Gastrocnemius medialis (tissue), 4 donors: ENCODE measurements around the gene GNA15. TPM values are rescaled to one million over a fixed set of nuclear protein-coding genes. Genes with fewer than 3 reads are reported as not detected.

Experiments
- ATAC-seq, 2 donors: fragments of 150-250 bp; one replicate each; pipeline ENCODE4 v1.9.1; 2016
- DNase-seq, 2 donors: peaks; one replicate each; pipeline ENCODE4 v3.0.0-alpha.2; 2019
- H3K27ac ChIP-seq, 4 donors: fragments of 200-600 bp; sonication (generic); 1 replicate in 1 of 4; 2 replicates in 3 of 4; pipeline ENCODE4 v1.5.1; 2016 to 2018; ENCODE audit warnings: mild to moderate bottlenecking in 2 of 4, moderate library complexity in 1 of 4
- H3K27me3 ChIP-seq, 3 donors: fragments of 200-600 bp; sonication (generic) in 2 of 3; 1 replicate in 1 of 3; 2 replicates in 2 of 3; pipeline versions ENCODE4 v1.5.1 to v1.6.0; 2016 to 2019; ENCODE audit warnings: mild to moderate bottlenecking in 1 of 3, moderate library complexity in 1 of 3
- H3K36me3 ChIP-seq, 2 donors: fragments of 200-600 bp; sonication (generic) in 1 of 2; one replicate each; pipeline ENCODE4 v1.5.1; 2017 to 2018
- H3K4me1 ChIP-seq, 2 donors: fragments of 200-600 bp; sonication (generic) in 1 of 2; one replicate each; pipeline ENCODE4 v1.5.1; 2016 to 2017; ENCODE audit warnings: mild to moderate bottlenecking in 2 of 2
- H3K4me3 ChIP-seq, 4 donors: fragments of 200-600 bp; sonication (generic) in 3 of 4; 1 replicate in 1 of 4; 2 replicates in 3 of 4; pipeline ENCODE4 v1.5.1; 2016 to 2019; ENCODE audit warnings: mild to moderate bottlenecking in 2 of 4
- H3K9me3 ChIP-seq, 3 donors: fragments of 200-600 bp; sonication (generic) in 2 of 3; 1 replicate in 1 of 3; 2 replicates in 2 of 3; pipeline ENCODE4 v1.5.1; 2016 to 2019
- CTCF ChIP-seq, 5 experiments: fragments of 450-650 bp in 3 of 5; fragments of 200-600 bp in 2 of 5; sonication (generic) in 2 of 5; IDR thresholded peaks in 4 of 5; conservative IDR thresholded peaks in 1 of 5; 1 replicate in 4 of 5; 2 replicates in 1 of 5; pipeline ENCODE4 v1.5.1; 2016 to 2019; ENCODE audit warnings: antibody characterized with exemption in 5 of 5, mild to moderate bottlenecking in 3 of 5, moderate library complexity in 3 of 5
- POLR2A ChIP-seq, 2 donors: fragments of 450-650 bp; IDR thresholded peaks; one replicate each; pipeline ENCODE4 v1.6.1; 2017; ENCODE audit warnings: antibody characterized with exemption in 2 of 2, mild to moderate bottlenecking in 2 of 2, moderate library complexity in 2 of 2
- in situ Hi-C, 4 donors: fragments of 200-750 bp; cut with MboI; loops; one replicate each; pipeline versions ENCODE4 v1.15.0 to v1.8.0; 2017; ENCODE audit warnings: low sequenced_read_pairs in 4 of 4
- intact Hi-C: fragments of 100-400 bp; cut with DNase I; formaldehyde crosslinking; loops from one replicate; pipeline ENCODE4 v1.15.1; 2023; ENCODE audit warnings: low total_unique reads
- total RNA-seq, 4 donors: library from RNA; depleted of rRNA; stranded (reverse); fragments of >200 nt; gene quantifications; one replicate each; pipeline versions ENCODE4 v1.1.0 to v1.2.3, GENCODE V29; 2016

The GNA15 gene
- total RNA-seq, 4 donors from 2014 or later, result 0.51 to 1.2 (median 0.81) TPM

- intact Hi-C loops, result no loop called here
Observed at GRCh38 chr19:3114018-3114726, 21.7 kb upstream of the GNA15 start.

GRCh38 chr19:3114811-3115210 is 21.0 kb upstream of the GNA15 start:
- ATAC-seq (no peak), DNase-seq (no peak)
- Histone ChIP-seq H3K27ac (no peak overlapping the region), H3K4me1 (no peaks in the 10 kb centered on the region), H3K36me3 (peaks cover 0 to 22% of the 10 kb centered on the region in 2 donors), H3K4me3 (no peak overlapping the region), H3K9me3 (no peaks in the 10 kb centered on the region), H3K27me3 (no peaks in the 10 kb centered on the region)
- intact Hi-C loops (no loop called here), in situ Hi-C loops (no loop called here)
- TF ChIP-seq POLR2A (IDR thresholded peaks at IDR 0.05), result no peak

More at GRCh38 chr19:3114018-3114726, 21.7 kb upstream of the GNA15 start:
- H3K27me3 ChIP-seq, result no peaks in the 10 kb centered on the region
- no peak overlapping the region for H3K27ac ChIP-seq
- ATAC-seq, result no peak
- no peak for TF ChIP-seq CTCF (IDR thresholded peaks at IDR 0.05 in 4 of 5, conservative IDR thresholded peaks at IDR 0.05 in 1 of 5)
- TF ChIP-seq POLR2A (IDR thresholded peaks at IDR 0.05), result no peak
- in situ Hi-C loops, result no loop called here
- peaks cover 0 to 17% of the 10 kb centered on the region in 2 donors for H3K36me3 ChIP-seq
- DNase-seq, result no peak
- no peaks in the 10 kb centered on the region for H3K9me3 ChIP-seq
- no peak overlapping the region for H3K4me3 ChIP-seq
- peaks cover 0 to under 1% of the 10 kb centered on the region in 2 donors for H3K4me1 ChIP-seq

- peaks cover 0 to 24% of the 10 kb centered on the region in 2 donors for H3K36me3 ChIP-seq
- in situ Hi-C loops (no loop called here), intact Hi-C loops (no loop called here)
- H3K4me3 ChIP-seq, result no peak overlapping the region
- no peak for DNase-seq
- H3K9me3 ChIP-seq, result no peaks in the 10 kb centered on the region
- no peak for TF ChIP-seq CTCF (IDR thresholded peaks at IDR 0.05 in 4 of 5, conservative IDR thresholded peaks at IDR 0.05 in 1 of 5)
- TF ChIP-seq POLR2A (IDR thresholded peaks at IDR 0.05), result no peak
- no peaks in the 10 kb centered on the region for H3K4me1 ChIP-seq
- H3K27me3 ChIP-seq, result no peaks in the 10 kb centered on the region
- no peak overlapping the region for H3K27ac ChIP-seq
- ATAC-seq, result no peak
Observed at GRCh38 chr19:3115411-3115810, 20.4 kb upstream of the GNA15 start.

- Histone ChIP-seq H3K9me3 (no peaks in the 10 kb centered on the region), H3K27me3 (no peaks in the 10 kb centered on the region), H3K4me1 (no peaks in the 10 kb centered on the region), H3K36me3 (peaks cover 0 to 28% of the 10 kb centered on the region in 2 donors), H3K27ac (no peak overlapping the region), H3K4me3 (no peak overlapping the region)
- in situ Hi-C loops, result no loop called here
- TF ChIP-seq CTCF (IDR thresholded peaks at IDR 0.05 in 4 of 5, conservative IDR thresholded peaks at IDR 0.05 in 1 of 5), result no peak
- TF ChIP-seq POLR2A (IDR thresholded peaks at IDR 0.05), result no peak
- DNase-seq (no peak), ATAC-seq (no peak)
- intact Hi-C loops, result no loop called here
Observed at GRCh38 chr19:3115916-3116602, 19.8 kb upstream of the GNA15 start.

- DNase-seq, result no peak
- no peak for TF ChIP-seq CTCF (IDR thresholded peaks at IDR 0.05 in 4 of 5, conservative IDR thresholded peaks at IDR 0.05 in 1 of 5)
- TF ChIP-seq POLR2A (IDR thresholded peaks at IDR 0.05), result no peak
- intact Hi-C loops (no loop called here), in situ Hi-C loops (no loop called here)
- Histone ChIP-seq H3K27ac (no peak overlapping the region), H3K9me3 (no peaks in the 10 kb centered on the region), H3K36me3 (peaks cover 0 to 33% of the 10 kb centered on the region in 2 donors), H3K4me3 (no peak overlapping the region), H3K4me1 (no peaks in the 10 kb centered on the region), H3K27me3 (no peaks in the 10 kb centered on the region)
- ATAC-seq, result no peak
Observed at GRCh38 chr19:3116621-3117020, 19.2 kb upstream of the GNA15 start.
